C4-2B (cell line): ENCODE measurements around the gene NT5C1A.

Experiments used
- CTCF ChIP-seq: fragments of 450-650 bp; conservative IDR thresholded peaks from 2 replicates; pipeline ENCODE4 v1.5.1; 2017; ENCODE audit warnings: mild to moderate bottlenecking
- ZFX ChIP-seq: fragments of 450-650 bp; IDR thresholded peaks from 2 replicates; pipeline ENCODE4 v1.6.1; 2017

- TF ChIP-seq CTCF (no peak), ZFX (no peak)
Measured at GRCh38 chr1:39659538-39659937, 12.4 kb downstream of the NT5C1A start.
